HCT116 (cell line): ENCODE measurements around the gene COX8A. TPM values are rescaled to one million over a fixed set of nuclear protein-coding genes. Genes with fewer than 3 reads are reported as not detected.
"Not testable (repeated sequence)": the region's sequence is repeated elsewhere in the genome, so short reads cannot be mapped to it uniquely, and the experiment has no call there.

Experiments used
- ATAC-seq: fragments of 200-7000 bp; cut with Tn5 transposase; 2 replicates; pipeline ENCODE4 v1.9.1; 2020; ENCODE audit warnings: mild to moderate bottlenecking, moderate library complexity
- BruUV-seq: library from RNA; stranded (reverse); fragments of 400-500 nt; replicated peaks from 2 replicates; lab custom pipeline; 2021; lab: Mats Ljungman, UMichigan
- CTCF ChIA-PET: fragments of 300-600 bp; sonication (Branson Sonifier 250); formaldehyde crosslinking; loops from one replicate; lab custom pipeline; 2021; ENCODE audit warnings: antibody characterized with exemption; lab: Charles Lee
- POLR2A ChIA-PET: fragments of 300-600, 350-600 bp; sonication (Branson Sonifier 250); formaldehyde crosslinking; loops from one replicate; lab custom pipeline; 2021; ENCODE audit warnings: antibody characterized with exemption; lab: Charles Lee
- RAD21 ChIA-PET, 2 experiments: fragments of 300-600 bp; sonication (Branson Sonifier 250); formaldehyde crosslinking; loops; one replicate each; lab custom pipeline; 2023; ENCODE audit warnings: low total read pairs in 2 of 2; ENCODE audit not compliant: uncharacterized antibody in 2 of 2, unreplicated experiment in 2 of 2, low non-redundant PET in 1 of 2; lab: Charles Lee
- DNase-seq: peaks from one replicate; pipeline ENCODE4 v3.0.0-alpha.2; 2010; ENCODE audit warnings: low read depth, low spot score
- H2AFZ ChIP-seq: fragments of 200-600 bp; shearing (Covaris generic), sonication (generic); 2 replicates; pipeline ENCODE4 v1.6.1; 2017; ENCODE audit warnings: low read depth, mixed run types, mixed read lengths, antibody characterized with exemption, low read length; ENCODE audit not compliant: poor library complexity, severe bottlenecking
- H3K27ac ChIP-seq: 2 replicates; pipeline ENCODE4 v1.5.1; 2012; ENCODE audit warnings: low read depth, low read length
- H3K27me3 ChIP-seq: fragments of 200-600 bp; sonication (generic); 2 replicates; pipeline ENCODE4 v1.6.1; 2016; ENCODE audit warnings: mixed run types, low read length, mixed read lengths; ENCODE audit not compliant: insufficient read depth
- H3K36me3 ChIP-seq, 2 experiments: fragments of 200-500 bp in 1 of 2; fragments of 200-600 bp in 1 of 2; sonication (Bioruptor generic) in 1 of 2; sonication (generic) in 1 of 2; 2 replicates each; pipeline versions ENCODE4 v1.5.1 to v1.6.1; 2014 to 2016; ENCODE audit warnings: low read length in 2 of 2, inconsistent platforms in 1 of 2, mixed read lengths in 1 of 2, mixed run types in 1 of 2; ENCODE audit not compliant: insufficient read depth in 2 of 2, control insufficient read depth in 1 of 2
- H3K4me1 ChIP-seq, 2 experiments: fragments of 200-600 bp in 1 of 2; sonication (generic) in 1 of 2; 2 replicates each; pipeline versions ENCODE4 v1.5.1 to v1.6.1; 2012 to 2017; ENCODE audit warnings: low read length in 2 of 2, inconsistent platforms in 1 of 2, mild to moderate bottlenecking in 1 of 2, mixed read lengths in 1 of 2, mixed run types in 1 of 2, moderate library complexity in 1 of 2; ENCODE audit not compliant: insufficient read depth in 2 of 2, control insufficient read depth in 1 of 2
- H3K4me2 ChIP-seq: fragments of 200-600 bp; sonication (generic); 2 replicates; pipeline ENCODE4 v1.6.1; 2017; ENCODE audit warnings: mixed run types, low read length, mixed read lengths
- H3K4me3 ChIP-seq, 2 experiments: fragments of 200-600 bp in 1 of 2; sonication (generic) in 1 of 2; replicated peaks in 1 of 2; 2 replicates each; pipeline ENCODE4 v1.5.1; 2011 to 2016; ENCODE audit warnings: low read length in 2 of 2, control low read depth in 1 of 2, low read depth in 1 of 2, mild to moderate bottlenecking in 1 of 2, mixed read lengths in 1 of 2, mixed run types in 1 of 2
- H3K79me2 ChIP-seq: fragments of 200-600 bp; sonication (generic); 2 replicates; pipeline ENCODE4 v1.6.1; 2017; ENCODE audit warnings: mild to moderate bottlenecking, mixed run types, low read length, moderate library complexity, mixed read lengths; ENCODE audit not compliant: insufficient read depth
- H3K9ac ChIP-seq: fragments of 200-600 bp; sonication (generic); 2 replicates; pipeline ENCODE4 v1.6.1; 2016; ENCODE audit warnings: low read length, mixed read lengths
- H3K9me2 ChIP-seq: fragments of 200-600 bp; sonication (generic), shearing (Covaris generic); 2 replicates; pipeline ENCODE4 v1.6.1; 2017; ENCODE audit warnings: mixed run types, mild to moderate bottlenecking, moderate library complexity; ENCODE audit not compliant: insufficient read depth
- H3K9me3 ChIP-seq, 2 experiments: fragments of 200-500 bp in 1 of 2; fragments of 200-600 bp in 1 of 2; sonication (Bioruptor generic) in 1 of 2; sonication (generic) in 1 of 2; 2 replicates each; pipeline ENCODE4 v1.6.1; 2014 to 2017; ENCODE audit warnings: low read length in 2 of 2, mixed read lengths in 2 of 2, inconsistent platforms in 1 of 2, low read depth in 1 of 2, mild to moderate bottlenecking in 1 of 2, mixed run types in 1 of 2, moderate library complexity in 1 of 2; ENCODE audit not compliant: control insufficient read depth in 1 of 2, insufficient read depth in 1 of 2
- H4K20me1 ChIP-seq: fragments of 200-600 bp; sonication (generic), shearing (Covaris generic); 2 replicates; pipeline ENCODE4 v1.6.1; 2017; ENCODE audit warnings: mixed run types, mild to moderate bottlenecking, moderate library complexity; ENCODE audit not compliant: insufficient read depth
- EGR1 ChIP-seq: IDR thresholded peaks from 2 replicates; pipeline ENCODE4 v1.6.1; 2012; ENCODE audit warnings: low read depth
- ELF1 ChIP-seq: IDR thresholded peaks from 2 replicates; pipeline ENCODE4 v1.6.1; 2012; ENCODE audit warnings: low read depth, borderline replicate concordance
- FOSL1 ChIP-seq: IDR thresholded peaks from 2 replicates; pipeline ENCODE4 v1.6.1; 2012; ENCODE audit warnings: low read depth
- POLR2AphosphoS5 ChIP-seq: IDR thresholded peaks from 2 replicates; pipeline ENCODE4 v1.6.1; 2011; ENCODE audit warnings: mild to moderate bottlenecking, low read depth, low read length, moderate library complexity
- SRF ChIP-seq: IDR thresholded peaks from 2 replicates; pipeline ENCODE4 v1.6.1; 2012; ENCODE audit warnings: low read depth
- TCF7L2 ChIP-seq: IDR thresholded peaks from 2 replicates; pipeline ENCODE4 v1.7.0; 2011; ENCODE audit warnings: borderline replicate concordance, inconsistent platforms; ENCODE audit not compliant: insufficient read depth, insufficient read length; ENCODE audit errors: extremely low read depth
- intact Hi-C: fragments of 100-400 bp; cut with micrococcal nuclease; formaldehyde crosslinking; loops from 2 replicates; pipeline ENCODE4 v1.10.0; 2022
- total RNA-seq: library from RNA; stranded (reverse); gene quantifications from one replicate; pipeline ENCODE4 v1.2.1, GENCODE V29; 2021; ENCODE audit not compliant: unreplicated experiment
- TF ChIP-seq, protein P1 (sequence below): IDR thresholded peaks from 2 replicates; pipeline ENCODE4 v1.6.1; 2012

COX8A gene
- total RNA-seq, 1 experiment from 2014 or later = 536 TPM

DNA sequence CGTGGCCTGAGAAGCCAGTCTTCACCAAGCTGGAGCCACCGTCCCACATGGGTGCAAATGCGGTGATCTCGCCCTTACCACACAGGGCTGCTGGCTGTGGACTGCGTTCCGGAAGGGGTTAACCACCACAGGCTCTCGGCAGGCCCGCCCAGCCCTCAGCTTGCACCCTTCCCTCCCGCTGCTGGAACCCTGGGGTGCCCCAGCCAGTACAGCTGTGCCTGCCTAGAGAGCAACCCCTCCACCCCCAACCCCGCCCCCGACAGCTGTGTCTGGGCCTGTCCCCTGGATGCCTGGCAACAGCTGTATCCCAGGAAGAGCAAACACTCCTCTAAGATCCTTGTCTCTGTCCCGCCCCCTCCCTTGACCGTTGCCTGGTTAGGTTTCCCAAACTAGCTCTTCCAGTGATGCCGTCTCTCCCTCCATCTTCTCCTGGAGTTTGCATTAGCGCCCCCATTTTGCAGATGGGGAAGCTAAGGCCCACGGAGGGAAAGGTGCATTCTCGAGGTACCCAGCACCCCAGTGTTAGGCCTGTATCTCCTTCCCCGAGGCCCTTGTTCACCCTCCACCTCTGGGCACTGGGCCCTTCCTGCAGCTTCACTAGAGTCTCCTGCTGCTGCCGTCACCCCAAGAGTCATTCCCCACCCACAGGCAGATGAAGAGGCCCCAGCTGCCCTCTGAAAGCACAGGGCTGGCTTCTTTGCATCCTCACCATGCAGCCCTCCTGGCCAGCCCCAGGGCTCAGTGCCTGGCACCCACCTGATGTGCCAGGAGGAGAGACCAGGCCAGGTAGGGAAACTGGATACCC lies 12.6 kb upstream of the COX8A start:
- RAD21 ChIA-PET = interaction anchor here in 1 of 2 experiments (0.7 kb wide), 1 partner anchor 188 kb away, joined by 3 read pairs; no protein-coding TSS in a partner anchor
- POLR2A ChIA-PET = no interaction called here
- no peak overlapping the region for H2AFZ ChIP-seq
- no peaks in the 10 kb centered on the region for H3K79me2 ChIP-seq
- no peak overlapping the region for H3K4me2 ChIP-seq
- no peak for TF ChIP-seq TCF7L2
- TF ChIP-seq, protein P1, sequence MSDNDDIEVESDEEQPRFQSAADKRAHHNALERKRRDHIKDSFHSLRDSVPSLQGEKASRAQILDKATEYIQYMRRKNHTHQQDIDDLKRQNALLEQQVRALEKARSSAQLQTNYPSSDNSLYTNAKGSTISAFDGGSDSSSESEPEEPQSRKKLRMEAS = no peak
- no peak for TF ChIP-seq POLR2AphosphoS5
- no peak for TF ChIP-seq ELF1
- TF ChIP-seq EGR1 = no peak
- no peak for TF ChIP-seq FOSL1
- TF ChIP-seq SRF = no peak
- no peaks in the 10 kb centered on the region for H3K27me3 ChIP-seq
- DNase-seq (no peak), ATAC-seq (peak; percentile 21; the same call in 1 of the 2 replicates)
- no peaks in the 10 kb centered on the region for H3K4me1 ChIP-seq
- H3K36me3 ChIP-seq = peaks cover 0 to 2% of the 10 kb centered on the region in 2 experiments; a peak in 1 of 4 replicates
- CTCF ChIA-PET = interaction anchor here (1.2 kb wide), 1 partner anchor 16 kb away, joined by 4 read pairs; no protein-coding TSS in a partner anchor
- no peak overlapping the region for H3K4me3 ChIP-seq
- intact Hi-C loops = no loop called here
- H3K27ac ChIP-seq = no peak overlapping the region
- no peak overlapping the region for H3K9ac ChIP-seq
- no peaks in the 10 kb centered on the region for H3K9me2 ChIP-seq
- H4K20me1 ChIP-seq = no peaks in the 10 kb centered on the region
- no TSS peak for BruUV-seq
- no peaks in the 10 kb centered on the region for H3K9me3 ChIP-seq

DNA sequence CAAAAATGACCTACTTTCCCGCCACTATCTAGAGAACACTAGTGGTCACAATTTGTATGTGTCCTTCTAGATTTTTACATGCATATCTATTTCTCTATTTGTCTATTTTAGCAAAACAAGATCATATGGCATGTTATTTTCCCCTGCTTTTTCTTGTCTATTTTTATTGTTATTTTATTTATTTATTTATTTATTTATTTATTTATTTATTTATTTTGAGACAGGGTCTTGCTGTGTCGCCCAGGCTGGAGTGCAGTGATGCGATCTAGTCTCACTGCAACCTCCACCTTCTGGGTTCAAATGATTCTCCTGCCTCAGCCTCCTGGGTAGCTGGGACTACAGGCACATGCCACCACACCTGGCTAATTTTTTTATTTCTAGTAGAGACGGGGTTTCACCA lies 10.5 kb upstream of the COX8A start:
- H3K36me3 ChIP-seq, H3K4me3 ChIP-seq, intact Hi-C loops, H3K4me1 ChIP-seq, POLR2A ChIA-PET, H3K9me3 ChIP-seq, H3K27me3 ChIP-seq, RAD21 ChIA-PET, H3K9me2 ChIP-seq, H2AFZ ChIP-seq, H3K27ac ChIP-seq, H3K4me2 ChIP-seq, H3K79me2 ChIP-seq, H4K20me1 ChIP-seq, DNase-seq, H3K9ac ChIP-seq, BruUV-seq, CTCF ChIA-PET, ATAC-seq: not testable (repeated sequence)
